ENCODE results near the gene SCD. TPM values are rescaled to one million over a fixed set of nuclear protein-coding genes. Genes with fewer than 3 reads are reported as not detected.

The SCD gene
- total and polyA plus RNA-seq, 2 experiments from 2014 or later = 325 to 816 TPM

DNA sequence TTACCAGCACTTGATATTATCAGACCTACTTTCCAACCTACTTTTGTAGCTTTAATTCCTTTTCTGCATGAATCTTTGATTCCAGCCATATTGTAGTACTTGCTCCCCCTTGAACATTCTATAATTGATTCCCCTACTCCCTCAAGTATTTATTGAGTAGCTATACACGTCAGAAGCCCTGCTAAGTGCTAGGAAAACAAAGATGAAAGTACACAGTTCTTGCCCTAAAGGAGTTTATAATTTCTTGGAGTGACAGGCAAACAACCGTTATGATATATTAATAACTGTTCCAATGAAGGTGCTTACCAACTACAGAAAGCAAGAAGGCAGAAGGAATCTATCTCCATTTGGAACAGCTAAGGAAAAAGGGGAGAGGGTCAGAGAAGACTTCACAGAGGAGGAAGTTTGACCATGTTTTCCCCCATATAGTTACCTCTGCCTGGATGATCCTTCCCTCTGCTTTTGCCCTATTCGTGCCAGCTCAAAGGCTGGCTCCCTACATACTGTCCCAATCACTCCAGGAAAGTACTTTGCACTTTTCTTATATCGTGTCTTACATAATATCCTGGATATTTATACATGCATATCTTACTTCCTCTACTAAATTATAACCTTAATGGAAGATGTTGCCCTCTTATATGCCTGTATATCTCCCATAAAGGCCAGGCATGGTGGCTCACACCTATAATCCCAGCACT is 54.7 kb downstream of the SCD start:
- H3K27ac ChIP-seq (ENCODE audit: low read depth) = no peak overlapping the region
- peaks cover 16% of the 10 kb centered on the region; the same call in 2 of the 3 replicates for H3K36me3 Mint-ChIP-seq (ENCODE audit: low read depth)
- no peaks in the 10 kb centered on the region for H4K20me1 ChIP-seq (replicated peaks; ENCODE audit: insufficient read depth)
- TF ChIP-seq JUNB (IDR thresholded peaks at IDR 0.05; ENCODE audit: unreplicated experiment) (no peak), ZNF331 (CRISPR knock-in tag; IDR thresholded peaks at IDR 0.05; ENCODE audit: low read depth) (no peak), POLR2AphosphoS5 (IDR thresholded peaks at IDR 0.05; ENCODE audit: low read depth) (no peak), ZNF114 (CRISPR knock-in tag; IDR thresholded peaks at IDR 0.05) (no peak), EZH2 (IDR thresholded peaks at IDR 0.05; ENCODE audit: low read depth, unreplicated experiment) (no peak), NANOG (IDR thresholded peaks at IDR 0.05; ENCODE audit: borderline replicate concordance) (no peak), CREB1 (CRISPR knock-in tag; IDR thresholded peaks at IDR 0.05; ENCODE audit: low read depth) (no peak), EZH2phosphoT487 (IDR thresholded peaks at IDR 0.05; ENCODE audit: unreplicated experiment) (no peak), STAT1 (IDR thresholded peaks at IDR 0.05; ENCODE audit: unreplicated experiment) (no peak)
- TF ChIP-seq, protein P1, sequence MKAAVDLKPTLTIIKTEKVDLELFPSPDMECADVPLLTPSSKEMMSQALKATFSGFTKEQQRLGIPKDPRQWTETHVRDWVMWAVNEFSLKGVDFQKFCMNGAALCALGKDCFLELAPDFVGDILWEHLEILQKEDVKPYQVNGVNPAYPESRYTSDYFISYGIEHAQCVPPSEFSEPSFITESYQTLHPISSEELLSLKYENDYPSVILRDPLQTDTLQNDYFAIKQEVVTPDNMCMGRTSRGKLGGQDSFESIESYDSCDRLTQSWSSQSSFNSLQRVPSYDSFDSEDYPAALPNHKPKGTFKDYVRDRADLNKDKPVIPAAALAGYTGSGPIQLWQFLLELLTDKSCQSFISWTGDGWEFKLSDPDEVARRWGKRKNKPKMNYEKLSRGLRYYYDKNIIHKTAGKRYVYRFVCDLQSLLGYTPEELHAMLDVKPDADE (IDR thresholded peaks at IDR 0.05) = no peak
- TF ChIP-seq, protein P2, sequence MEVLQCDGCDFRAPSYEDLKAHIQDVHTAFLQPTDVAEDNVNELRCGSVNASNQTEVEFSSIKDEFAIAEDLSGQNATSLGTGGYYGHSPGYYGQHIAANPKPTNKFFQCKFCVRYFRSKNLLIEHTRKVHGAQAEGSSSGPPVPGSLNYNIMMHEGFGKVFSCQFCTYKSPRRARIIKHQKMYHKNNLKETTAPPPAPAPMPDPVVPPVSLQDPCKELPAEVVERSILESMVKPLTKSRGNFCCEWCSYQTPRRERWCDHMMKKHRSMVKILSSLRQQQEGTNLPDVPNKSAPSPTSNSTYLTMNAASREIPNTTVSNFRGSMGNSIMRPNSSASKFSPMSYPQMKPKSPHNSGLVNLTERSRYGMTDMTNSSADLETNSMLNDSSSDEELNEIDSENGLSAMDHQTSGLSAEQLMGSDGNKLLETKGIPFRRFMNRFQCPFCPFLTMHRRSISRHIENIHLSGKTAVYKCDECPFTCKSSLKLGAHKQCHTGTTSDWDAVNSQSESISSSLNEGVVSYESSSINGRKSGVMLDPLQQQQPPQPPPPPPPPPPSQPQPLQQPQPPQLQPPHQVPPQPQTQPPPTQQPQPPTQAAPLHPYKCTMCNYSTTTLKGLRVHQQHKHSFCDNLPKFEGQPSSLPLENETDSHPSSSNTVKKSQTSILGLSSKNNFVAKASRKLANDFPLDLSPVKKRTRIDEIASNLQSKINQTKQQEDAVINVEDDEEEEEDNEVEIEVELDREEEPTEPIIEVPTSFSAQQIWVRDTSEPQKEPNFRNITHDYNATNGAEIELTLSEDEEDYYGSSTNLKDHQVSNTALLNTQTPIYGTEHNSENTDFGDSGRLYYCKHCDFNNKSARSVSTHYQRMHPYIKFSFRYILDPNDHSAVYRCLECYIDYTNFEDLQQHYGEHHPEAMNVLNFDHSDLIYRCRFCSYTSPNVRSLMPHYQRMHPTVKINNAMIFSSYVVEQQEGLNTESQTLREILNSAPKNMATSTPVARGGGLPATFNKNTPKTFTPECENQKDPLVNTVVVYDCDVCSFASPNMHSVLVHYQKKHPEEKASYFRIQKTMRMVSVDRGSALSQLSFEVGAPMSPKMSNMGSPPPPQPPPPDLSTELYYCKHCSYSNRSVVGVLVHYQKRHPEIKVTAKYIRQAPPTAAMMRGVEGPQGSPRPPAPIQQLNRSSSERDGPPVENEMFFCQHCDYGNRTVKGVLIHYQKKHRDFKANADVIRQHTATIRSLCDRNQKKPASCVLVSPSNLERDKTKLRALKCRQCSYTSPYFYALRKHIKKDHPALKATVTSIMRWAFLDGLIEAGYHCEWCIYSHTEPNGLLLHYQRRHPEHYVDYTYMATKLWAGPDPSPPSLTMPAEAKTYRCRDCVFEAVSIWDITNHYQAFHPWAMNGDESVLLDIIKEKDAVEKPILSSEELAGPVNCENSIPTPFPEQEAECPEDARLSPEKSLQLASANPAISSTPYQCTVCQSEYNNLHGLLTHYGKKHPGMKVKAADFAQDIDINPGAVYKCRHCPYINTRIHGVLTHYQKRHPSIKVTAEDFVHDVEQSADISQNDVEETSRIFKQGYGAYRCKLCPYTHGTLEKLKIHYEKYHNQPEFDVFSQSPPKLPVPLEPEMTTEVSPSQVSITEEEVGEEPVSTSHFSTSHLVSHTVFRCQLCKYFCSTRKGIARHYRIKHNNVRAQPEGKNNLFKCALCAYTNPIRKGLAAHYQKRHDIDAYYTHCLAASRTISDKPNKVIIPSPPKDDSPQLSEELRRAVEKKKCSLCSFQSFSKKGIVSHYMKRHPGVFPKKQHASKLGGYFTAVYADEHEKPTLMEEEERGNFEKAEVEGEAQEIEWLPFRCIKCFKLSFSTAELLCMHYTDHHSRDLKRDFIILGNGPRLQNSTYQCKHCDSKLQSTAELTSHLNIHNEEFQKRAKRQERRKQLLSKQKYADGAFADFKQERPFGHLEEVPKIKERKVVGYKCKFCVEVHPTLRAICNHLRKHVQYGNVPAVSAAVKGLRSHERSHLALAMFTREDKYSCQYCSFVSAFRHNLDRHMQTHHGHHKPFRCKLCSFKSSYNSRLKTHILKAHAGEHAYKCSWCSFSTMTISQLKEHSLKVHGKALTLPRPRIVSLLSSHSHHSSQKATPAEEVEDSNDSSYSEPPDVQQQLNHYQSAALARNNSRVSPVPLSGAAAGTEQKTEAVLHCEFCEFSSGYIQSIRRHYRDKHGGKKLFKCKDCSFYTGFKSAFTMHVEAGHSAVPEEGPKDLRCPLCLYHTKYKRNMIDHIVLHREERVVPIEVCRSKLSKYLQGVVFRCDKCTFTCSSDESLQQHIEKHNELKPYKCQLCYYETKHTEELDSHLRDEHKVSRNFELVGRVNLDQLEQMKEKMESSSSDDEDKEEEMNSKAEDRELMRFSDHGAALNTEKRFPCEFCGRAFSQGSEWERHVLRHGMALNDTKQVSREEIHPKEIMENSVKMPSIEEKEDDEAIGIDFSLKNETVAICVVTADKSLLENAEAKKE (CRISPR knock-in tag; IDR thresholded peaks at IDR 0.05) = no peak
- TF ChIP-seq, protein P3, sequence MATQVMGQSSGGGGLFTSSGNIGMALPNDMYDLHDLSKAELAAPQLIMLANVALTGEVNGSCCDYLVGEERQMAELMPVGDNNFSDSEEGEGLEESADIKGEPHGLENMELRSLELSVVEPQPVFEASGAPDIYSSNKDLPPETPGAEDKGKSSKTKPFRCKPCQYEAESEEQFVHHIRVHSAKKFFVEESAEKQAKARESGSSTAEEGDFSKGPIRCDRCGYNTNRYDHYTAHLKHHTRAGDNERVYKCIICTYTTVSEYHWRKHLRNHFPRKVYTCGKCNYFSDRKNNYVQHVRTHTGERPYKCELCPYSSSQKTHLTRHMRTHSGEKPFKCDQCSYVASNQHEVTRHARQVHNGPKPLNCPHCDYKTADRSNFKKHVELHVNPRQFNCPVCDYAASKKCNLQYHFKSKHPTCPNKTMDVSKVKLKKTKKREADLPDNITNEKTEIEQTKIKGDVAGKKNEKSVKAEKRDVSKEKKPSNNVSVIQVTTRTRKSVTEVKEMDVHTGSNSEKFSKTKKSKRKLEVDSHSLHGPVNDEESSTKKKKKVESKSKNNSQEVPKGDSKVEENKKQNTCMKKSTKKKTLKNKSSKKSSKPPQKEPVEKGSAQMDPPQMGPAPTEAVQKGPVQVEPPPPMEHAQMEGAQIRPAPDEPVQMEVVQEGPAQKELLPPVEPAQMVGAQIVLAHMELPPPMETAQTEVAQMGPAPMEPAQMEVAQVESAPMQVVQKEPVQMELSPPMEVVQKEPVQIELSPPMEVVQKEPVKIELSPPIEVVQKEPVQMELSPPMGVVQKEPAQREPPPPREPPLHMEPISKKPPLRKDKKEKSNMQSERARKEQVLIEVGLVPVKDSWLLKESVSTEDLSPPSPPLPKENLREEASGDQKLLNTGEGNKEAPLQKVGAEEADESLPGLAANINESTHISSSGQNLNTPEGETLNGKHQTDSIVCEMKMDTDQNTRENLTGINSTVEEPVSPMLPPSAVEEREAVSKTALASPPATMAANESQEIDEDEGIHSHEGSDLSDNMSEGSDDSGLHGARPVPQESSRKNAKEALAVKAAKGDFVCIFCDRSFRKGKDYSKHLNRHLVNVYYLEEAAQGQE (IDR thresholded peaks at IDR 0.05; ENCODE audit: unreplicated experiment) = no peak
- TF ChIP-seq, protein P4, sequence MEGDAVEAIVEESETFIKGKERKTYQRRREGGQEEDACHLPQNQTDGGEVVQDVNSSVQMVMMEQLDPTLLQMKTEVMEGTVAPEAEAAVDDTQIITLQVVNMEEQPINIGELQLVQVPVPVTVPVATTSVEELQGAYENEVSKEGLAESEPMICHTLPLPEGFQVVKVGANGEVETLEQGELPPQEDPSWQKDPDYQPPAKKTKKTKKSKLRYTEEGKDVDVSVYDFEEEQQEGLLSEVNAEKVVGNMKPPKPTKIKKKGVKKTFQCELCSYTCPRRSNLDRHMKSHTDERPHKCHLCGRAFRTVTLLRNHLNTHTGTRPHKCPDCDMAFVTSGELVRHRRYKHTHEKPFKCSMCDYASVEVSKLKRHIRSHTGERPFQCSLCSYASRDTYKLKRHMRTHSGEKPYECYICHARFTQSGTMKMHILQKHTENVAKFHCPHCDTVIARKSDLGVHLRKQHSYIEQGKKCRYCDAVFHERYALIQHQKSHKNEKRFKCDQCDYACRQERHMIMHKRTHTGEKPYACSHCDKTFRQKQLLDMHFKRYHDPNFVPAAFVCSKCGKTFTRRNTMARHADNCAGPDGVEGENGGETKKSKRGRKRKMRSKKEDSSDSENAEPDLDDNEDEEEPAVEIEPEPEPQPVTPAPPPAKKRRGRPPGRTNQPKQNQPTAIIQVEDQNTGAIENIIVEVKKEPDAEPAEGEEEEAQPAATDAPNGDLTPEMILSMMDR (conservative IDR thresholded peaks at IDR 0.05; ENCODE audit: low read depth in 2 of 2) = no peak
- no peak overlapping the region for H3K4me2 ChIP-seq
- H3K27me3 Mint-ChIP-seq (ENCODE audit: insufficient read depth, low read depth, poor library complexity) = peaks cover 10% of the 10 kb centered on the region
- H3K4me1 Mint-ChIP-seq = no peaks in the 10 kb centered on the region
- no peaks in the 10 kb centered on the region for H3K9me2 ChIP-seq (ENCODE audit: insufficient read depth)
- H3K79me2 ChIP-seq (replicated peaks; ENCODE audit: insufficient read depth) = no peaks in the 10 kb centered on the region
- no peak overlapping the region for H3K4me3 ChIP-seq
- no peaks in the 10 kb centered on the region for H3K36me3 ChIP-seq (ENCODE audit: insufficient read depth)
- no peak overlapping the region for H3K4me3 Mint-ChIP-seq
- H3F3A ChIP-seq (replicated peaks; ENCODE audit: low read depth) = no peaks in the 10 kb centered on the region
- no peak for DNase-seq (ENCODE audit: low spot score)
- H3K9me3 Mint-ChIP-seq = peaks cover 24% of the 10 kb centered on the region
- H2AFZ ChIP-seq = no peak overlapping the region
- no peak overlapping the region for H3K27ac Mint-ChIP-seq
- ATAC-seq = no peak
- H3K27me3 ChIP-seq (ENCODE audit: insufficient read depth) = no peaks in the 10 kb centered on the region
- no peaks in the 10 kb centered on the region for H3K4me1 ChIP-seq (ENCODE audit: insufficient read depth)

Data from GM23338 (cell line).